Lower leg skin (tissue), 4 donors: ENCODE data around the gene TP53BP2. TPM values are rescaled to one million over a fixed set of nuclear protein-coding genes. Genes with fewer than 3 reads are reported as not detected.

Source experiments
- DNase-seq, 2 donors: peaks; one replicate each; pipeline ENCODE4 v3.0.0-alpha.2; 2019; ENCODE audit warnings: low spot score in 2 of 2
- H3K4me3 ChIP-seq: fragments of 200-600 bp; sonication (generic); 2 replicates; pipeline ENCODE4 v1.5.1; 2017; ENCODE audit warnings: mild to moderate bottlenecking, low read depth; ENCODE audit not compliant: poor library complexity, severe bottlenecking
- POLR2A ChIP-seq, 2 donors: fragments of 450-650 bp; IDR thresholded peaks; one replicate each; pipeline ENCODE4 v1.6.1; 2016 to 2017; ENCODE audit warnings: antibody characterized with exemption in 2 of 2, mild to moderate bottlenecking in 1 of 2, moderate library complexity in 1 of 2
- WGBS, 2 donors: methylation state at CpG; one replicate each; pipeline ENCODE4 v1.1.5; 2018; 5-methylcytosine and 5-hydroxymethylcytosine counted together
- intact Hi-C: fragments of 100-400 bp; cut with DNase I; formaldehyde crosslinking; loops from one replicate; pipeline ENCODE4 v1.15.0; 2023; ENCODE audit warnings: low total_unique reads
- total RNA-seq, 4 donors: library from RNA; depleted of rRNA; stranded (reverse); fragments of >200 nt; gene quantifications; one replicate each; pipeline ENCODE4 v1.1.0, GENCODE V29; 2016
- TF ChIP-seq, protein P1 (sequence below), 3 donors: fragments of 450-650 bp; IDR thresholded peaks; one replicate each; pipeline ENCODE4 v1.5.1; 2016; ENCODE audit warnings: antibody characterized with exemption in 3 of 3, mild to moderate bottlenecking in 3 of 3, moderate library complexity in 2 of 3

TP53BP2 gene
- total RNA-seq, 4 donors from 2014 or later: 32.2 to 49.9 (median 36.6) TPM

DNA sequence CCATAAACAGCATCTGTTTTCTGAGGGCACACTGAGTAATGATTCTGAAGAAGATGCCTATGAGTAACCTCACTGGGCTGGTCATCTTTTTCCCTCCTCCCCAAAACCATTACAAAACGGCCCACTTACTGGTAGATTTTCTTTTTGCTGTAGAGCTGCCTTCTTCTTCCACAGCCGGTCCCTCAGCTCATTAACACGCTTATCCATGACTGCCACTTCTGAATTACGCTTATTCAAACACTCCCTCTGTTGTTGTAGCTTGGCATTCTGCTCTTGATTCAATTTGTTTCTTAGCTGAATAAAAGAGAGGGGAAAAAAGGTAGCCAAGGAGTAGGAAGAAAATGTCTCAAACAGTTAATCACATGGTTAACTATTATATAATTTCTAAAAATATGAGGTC is 43.1 kb downstream of the TP53BP2 start:
- 88 to 91% methylated on average over 4 of the region's 4 CpGs for WGBS, 2 donors
- TF ChIP-seq, protein P1, sequence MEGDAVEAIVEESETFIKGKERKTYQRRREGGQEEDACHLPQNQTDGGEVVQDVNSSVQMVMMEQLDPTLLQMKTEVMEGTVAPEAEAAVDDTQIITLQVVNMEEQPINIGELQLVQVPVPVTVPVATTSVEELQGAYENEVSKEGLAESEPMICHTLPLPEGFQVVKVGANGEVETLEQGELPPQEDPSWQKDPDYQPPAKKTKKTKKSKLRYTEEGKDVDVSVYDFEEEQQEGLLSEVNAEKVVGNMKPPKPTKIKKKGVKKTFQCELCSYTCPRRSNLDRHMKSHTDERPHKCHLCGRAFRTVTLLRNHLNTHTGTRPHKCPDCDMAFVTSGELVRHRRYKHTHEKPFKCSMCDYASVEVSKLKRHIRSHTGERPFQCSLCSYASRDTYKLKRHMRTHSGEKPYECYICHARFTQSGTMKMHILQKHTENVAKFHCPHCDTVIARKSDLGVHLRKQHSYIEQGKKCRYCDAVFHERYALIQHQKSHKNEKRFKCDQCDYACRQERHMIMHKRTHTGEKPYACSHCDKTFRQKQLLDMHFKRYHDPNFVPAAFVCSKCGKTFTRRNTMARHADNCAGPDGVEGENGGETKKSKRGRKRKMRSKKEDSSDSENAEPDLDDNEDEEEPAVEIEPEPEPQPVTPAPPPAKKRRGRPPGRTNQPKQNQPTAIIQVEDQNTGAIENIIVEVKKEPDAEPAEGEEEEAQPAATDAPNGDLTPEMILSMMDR (IDR thresholded peaks at IDR 0.05): no peak
- no peak for TF ChIP-seq POLR2A (IDR thresholded peaks at IDR 0.05)
- H3K4me3 ChIP-seq: no peak overlapping the region
- DNase-seq: no peak
- intact Hi-C loops: no loop called here

DNA sequence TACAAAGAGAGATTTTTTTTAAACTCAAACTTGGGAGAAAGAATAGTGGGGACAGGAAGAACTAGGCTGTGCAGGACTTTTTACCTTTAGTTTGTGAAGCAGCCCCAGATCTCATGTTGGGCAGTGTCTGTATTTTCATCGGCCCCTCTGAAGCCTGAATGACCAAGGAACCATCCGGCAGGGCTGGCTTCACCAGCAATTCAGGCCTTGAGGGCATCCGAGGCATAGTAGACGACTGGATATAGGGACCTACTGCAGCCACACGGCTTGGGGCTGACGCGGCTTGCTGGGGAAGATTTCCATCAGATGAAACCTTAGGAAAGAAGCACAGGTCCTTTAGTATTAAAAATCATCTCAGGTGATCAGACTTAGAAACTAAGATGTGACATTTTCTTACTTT is 43.7 kb downstream of the TP53BP2 start:
- no peak for TF ChIP-seq POLR2A (IDR thresholded peaks at IDR 0.05)
- TF ChIP-seq, protein P1 (IDR thresholded peaks at IDR 0.05): no peak
- intact Hi-C loops: no loop called here
- WGBS, 2 donors: 91% methylated on average over 7 of the region's 7 CpGs
- DNase-seq: no peak
- H3K4me3 ChIP-seq: no peak overlapping the region

DNA sequence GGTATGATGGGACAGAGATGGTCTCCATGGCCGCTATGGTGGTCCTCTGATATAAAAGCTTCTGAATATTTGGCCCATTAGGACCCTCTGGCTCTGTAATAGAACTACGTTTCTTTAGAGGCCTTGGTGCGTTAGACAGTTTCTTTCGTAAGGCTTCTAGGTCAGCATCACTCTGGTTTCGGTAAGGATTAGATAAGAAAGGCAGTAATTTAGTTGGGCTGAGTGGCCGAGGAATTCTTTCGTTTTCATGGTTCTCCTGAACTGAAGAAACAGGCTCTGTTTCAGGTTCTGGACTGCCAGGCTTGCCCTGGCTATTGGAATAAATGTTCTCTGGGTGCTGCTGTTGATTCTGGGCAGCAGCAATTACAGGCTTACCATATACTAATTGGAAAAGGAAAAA is 49.5 kb downstream of the TP53BP2 start:
- intact Hi-C loops: no loop called here
- WGBS, 2 donors: 96% methylated on average over 7 of the region's 7 CpGs

DNA sequence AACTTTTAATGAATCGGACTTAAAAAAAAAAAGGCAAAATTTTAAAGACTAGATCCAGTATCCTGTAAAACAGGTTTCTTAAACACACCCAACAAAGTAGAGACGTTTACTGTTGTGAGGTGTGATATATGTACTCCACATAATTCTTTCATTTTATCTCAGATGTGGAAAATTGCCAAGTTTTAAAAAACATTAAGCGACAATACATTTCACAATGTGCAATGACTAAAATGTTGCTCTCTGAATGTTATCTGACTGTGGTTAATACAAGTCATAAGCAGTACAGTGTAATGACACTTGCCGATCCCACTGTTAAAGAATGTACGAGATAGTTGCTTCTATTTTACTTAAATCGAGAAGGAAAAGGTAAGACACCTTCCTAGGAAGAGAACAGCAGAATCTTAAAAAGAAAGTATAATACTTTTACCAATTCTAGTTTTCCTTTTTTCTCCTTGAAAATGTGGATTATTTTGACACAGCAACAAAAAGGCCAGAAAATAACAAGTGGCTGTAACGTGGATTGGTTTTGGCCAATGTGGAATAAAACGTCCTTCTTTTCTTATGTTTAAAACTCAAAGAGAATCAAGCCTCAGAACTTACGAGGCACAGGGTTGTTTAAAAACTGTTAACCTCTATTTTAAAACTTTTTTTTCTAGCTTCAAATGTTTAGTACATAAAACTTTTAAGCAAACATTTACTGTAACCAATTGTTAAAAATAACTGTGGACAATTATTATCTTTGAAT is 51.4 kb downstream of the TP53BP2 start:
- WGBS, 2 donors: 80 to 82% methylated on average over 9 of the region's 9 CpGs
- intact Hi-C loops: no loop called here
- no peak for DNase-seq

More for the DNA sequence above, 49.5 kb downstream of the TP53BP2 start:
- no peak overlapping the region for H3K4me3 ChIP-seq
- TF ChIP-seq POLR2A (IDR thresholded peaks at IDR 0.05): no peak
- TF ChIP-seq, protein P1 (IDR thresholded peaks at IDR 0.05): no peak
- no peak for DNase-seq

DNA sequence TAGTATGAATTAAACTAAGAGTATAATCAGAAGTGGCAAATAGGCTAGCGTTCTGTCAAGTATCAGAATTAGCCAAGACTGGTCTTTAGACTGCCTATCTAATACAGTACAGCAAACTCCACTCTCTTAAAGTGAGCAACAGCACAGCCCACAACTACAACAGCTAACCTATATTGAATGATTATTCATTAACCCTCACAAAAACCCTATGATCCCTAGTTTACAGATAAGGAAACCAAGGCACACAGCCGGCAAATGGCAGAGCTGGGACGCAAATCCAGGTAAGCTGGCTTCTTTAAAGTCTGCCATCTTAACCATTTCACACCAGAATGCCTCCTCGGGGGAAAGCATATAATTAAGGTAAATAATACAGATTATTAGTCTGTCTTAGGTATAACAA is 52.0 kb downstream of the TP53BP2 start:
- no peak overlapping the region for H3K4me3 ChIP-seq
- no peak for TF ChIP-seq POLR2A (IDR thresholded peaks at IDR 0.05)
- TF ChIP-seq, protein P1 (IDR thresholded peaks at IDR 0.05): no peak
- no peak for DNase-seq
- WGBS, 2 donors: 86 to 88% methylated on average over 4 of the region's 4 CpGs
- intact Hi-C loops: no loop called here

More for the DNA sequence above, 51.4 kb downstream of the TP53BP2 start:
- TF ChIP-seq, protein P1 (IDR thresholded peaks at IDR 0.05): no peak
- TF ChIP-seq POLR2A (IDR thresholded peaks at IDR 0.05): no peak
- H3K4me3 ChIP-seq: no peak overlapping the region

DNA sequence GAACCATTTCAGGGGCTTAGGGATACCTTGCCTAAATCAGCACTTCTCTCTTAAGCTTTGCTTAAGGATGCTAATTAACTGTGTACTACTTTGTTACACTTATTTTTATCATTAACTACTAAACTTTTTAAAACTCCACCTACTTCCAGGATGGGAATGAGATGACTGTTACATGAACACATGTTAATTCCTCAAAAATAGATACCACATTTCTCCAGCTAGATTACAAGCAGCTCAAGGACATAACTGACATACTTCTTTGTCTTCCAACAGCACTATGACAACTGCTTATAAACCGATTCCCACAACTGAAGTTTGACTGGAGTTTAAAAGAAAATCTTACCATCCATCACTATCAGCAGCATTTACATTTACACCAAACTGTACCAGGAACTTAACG is 53.7 kb downstream of the TP53BP2 start:
- WGBS, 2 donors: 63 to 69% methylated on average over 2 of the region's 2 CpGs
- intact Hi-C loops: no loop called here
- no peak for DNase-seq

More for the DNA sequence above, 53.7 kb downstream of the TP53BP2 start:
- H3K4me3 ChIP-seq: no peak overlapping the region
- TF ChIP-seq, protein P1 (IDR thresholded peaks at IDR 0.05): no peak
- no peak for TF ChIP-seq POLR2A (IDR thresholded peaks at IDR 0.05)
